ENCODE data around the gene CFH. TPM values are rescaled to one million over a fixed set of nuclear protein-coding genes. Genes with fewer than 3 reads are reported as not detected.

CFH gene
- total and polyA plus RNA-seq, 10 of the 15 experiments (the other 5 are each of a cell fraction or from before 2014, with no cell fraction given), result 0.46 TPM; not detected in 9

DNA sequence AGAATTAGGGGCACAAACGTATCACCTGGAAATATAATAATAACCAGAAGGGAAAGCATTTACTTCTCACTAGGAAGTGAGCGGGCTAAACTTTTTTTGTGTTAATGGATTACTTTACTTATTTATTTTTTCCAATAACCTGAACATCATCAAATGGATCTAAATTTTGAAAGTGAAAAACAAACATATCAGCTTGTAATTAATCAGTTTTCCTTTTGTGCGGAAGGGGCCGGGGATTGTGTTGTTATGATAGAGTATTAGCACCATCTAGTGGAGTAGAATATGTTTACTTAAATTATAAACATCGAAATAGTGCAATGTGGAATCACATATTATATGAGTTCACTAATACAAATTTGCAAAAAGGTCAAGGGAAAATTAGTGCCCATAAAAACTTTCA is 9.0 kb downstream of the CFH start:
- Histone ChIP-seq H3K27ac (ENCODE audit: control insufficient read depth, insufficient read depth) (no peak overlapping the region), H3K9ac (ENCODE audit: control insufficient read depth, insufficient read depth, low read length) (no peak overlapping the region), H4K20me1 (ENCODE audit: control insufficient read depth, insufficient read depth) (no peaks in the 10 kb centered on the region), H3K79me2 (ENCODE audit: control insufficient read depth, insufficient read depth, low read length) (no peaks in the 10 kb centered on the region), H3K27me3 (replicated peaks in 1 of 2; ENCODE audit: control insufficient read depth in 2 of 2, insufficient read depth in 2 of 2, low read length in 1 of 2) (no peaks in the 10 kb centered on the region; a peak in 1 of 4 replicates), H3K4me1 (ENCODE audit: control insufficient read depth, insufficient read depth, low read length) (no peaks in the 10 kb centered on the region), H2AFZ (ENCODE audit: control insufficient read depth, low read depth, low read length) (peak overlapping the region; percentile 28), H3K36me3 (ENCODE audit: control insufficient read depth in 2 of 2, insufficient read depth in 2 of 2, low read length in 1 of 2) (no peaks in the 10 kb centered on the region), H3K4me2 (ENCODE audit: control insufficient read depth, insufficient read depth) (no peak overlapping the region), H3K9me3 (replicated peaks; ENCODE audit: control insufficient read depth, insufficient read depth, low read length) (no peaks in the 10 kb centered on the region), H3K4me3 (no peak overlapping the region)
- ATAC-seq (peak; percentile 76), FAIRE-seq (peak; percentile 31), DNase-seq (ENCODE audit: low read depth, low spot score) (no peak)
- in situ Hi-C loops (cut with MboI), result loop anchor here (25.0 kb wide), 1 partner anchor 349 kb away; no protein-coding TSS in a partner anchor
- TF ChIP-seq MEF2B (IDR thresholded peaks at IDR 0.05; ENCODE audit: partially characterized antibody, poor library complexity, severe bottlenecking) (no peak), RAD21 (IDR thresholded peaks at IDR 0.05; ENCODE audit: insufficient read depth, low read depth, low read length) (peak; percentile 76), MYC (IDR thresholded peaks at IDR 0.05; ENCODE audit: insufficient read depth, insufficient read length, insufficient replicate concordance, low read length, severe bottlenecking) (no peak), SMC3 (IDR thresholded peaks at IDR 0.05; ENCODE audit: borderline replicate concordance, low read length) (peak; percentile 54; the same call in 1 of the 2 replicates)
- TF ChIP-seq, protein P1, sequence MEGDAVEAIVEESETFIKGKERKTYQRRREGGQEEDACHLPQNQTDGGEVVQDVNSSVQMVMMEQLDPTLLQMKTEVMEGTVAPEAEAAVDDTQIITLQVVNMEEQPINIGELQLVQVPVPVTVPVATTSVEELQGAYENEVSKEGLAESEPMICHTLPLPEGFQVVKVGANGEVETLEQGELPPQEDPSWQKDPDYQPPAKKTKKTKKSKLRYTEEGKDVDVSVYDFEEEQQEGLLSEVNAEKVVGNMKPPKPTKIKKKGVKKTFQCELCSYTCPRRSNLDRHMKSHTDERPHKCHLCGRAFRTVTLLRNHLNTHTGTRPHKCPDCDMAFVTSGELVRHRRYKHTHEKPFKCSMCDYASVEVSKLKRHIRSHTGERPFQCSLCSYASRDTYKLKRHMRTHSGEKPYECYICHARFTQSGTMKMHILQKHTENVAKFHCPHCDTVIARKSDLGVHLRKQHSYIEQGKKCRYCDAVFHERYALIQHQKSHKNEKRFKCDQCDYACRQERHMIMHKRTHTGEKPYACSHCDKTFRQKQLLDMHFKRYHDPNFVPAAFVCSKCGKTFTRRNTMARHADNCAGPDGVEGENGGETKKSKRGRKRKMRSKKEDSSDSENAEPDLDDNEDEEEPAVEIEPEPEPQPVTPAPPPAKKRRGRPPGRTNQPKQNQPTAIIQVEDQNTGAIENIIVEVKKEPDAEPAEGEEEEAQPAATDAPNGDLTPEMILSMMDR (IDR thresholded peaks at IDR 0.05 in 2 of 3, conservative IDR thresholded peaks at IDR 0.05 in 1 of 3; ENCODE audit: control insufficient read depth in 2 of 3, extremely low read depth in 1 of 3, insufficient read depth in 1 of 3, low read depth in 3 of 3, low read length in 3 of 3), result peak; percentile 19 to 60 (median 34); a peak in 5 of 6 replicates
- intact Hi-C loops (cut with micrococcal nuclease; ENCODE audit: unreplicated experiment), result loop anchor here (1.0 to 10.0 kb wide), 3 partner anchors 306 to 513 kb away; no protein-coding TSS in a partner anchor
- WGBS (ENCODE audit: insufficient coverage, insufficient replicate concordance, low lambda C conversion rate, missing lambda C conversion rate), result under 1% methylated on average over 5 of the region's 5 CpGs
- CTCF ChIA-PET, result interaction anchor here (1.3 to 2.1 kb wide), 3 partner anchors 306 to 513 kb away, joined by 3 to 28 read pairs (median 4); no protein-coding TSS in a partner anchor
- SMC1A ChIA-PET (ENCODE audit: uncharacterized antibody, unreplicated experiment), result interaction anchor here (0.9 to 1.2 kb wide), 5 partner anchors 10 to 512 kb away, joined by 3 to 7 read pairs (median 3); no protein-coding TSS in a partner anchor
- BruUV-seq (replicated peaks), result no TSS peak
- RAD21 ChIA-PET (ENCODE audit: unreplicated experiment), result interaction anchor here (1.5 to 4.5 kb wide), 2 partner anchors 512 to 515 kb away, joined by 3 to 34 read pairs; no protein-coding TSS in a partner anchor
- POLR2A ChIA-PET, result no interaction called here

All from GM12878 (cell line).